GM12878 (cell line): ENCODE measurements around the gene MYH9. TPM values are rescaled to one million over a fixed set of nuclear protein-coding genes. Genes with fewer than 3 reads are reported as not detected.

Experiments
- ATAC-seq: fragments of 200-7000 bp; cut with Tn5 transposase; 3 replicates; pipeline ENCODE4 v1.9.1; 2020; ENCODE audit warnings: mild to moderate bottlenecking, moderate library complexity
- BruUV-seq: library from RNA; stranded (reverse); fragments of 400-500 nt; replicated peaks from 2 replicates; lab custom pipeline; 2021; lab: Mats Ljungman, UMichigan
- CTCF ChIA-PET: fragments of 300-600 bp; sonication (Branson Sonifier 250); formaldehyde crosslinking; extraction: SDS; loops from one replicate; lab custom pipeline; 2021; ENCODE audit warnings: inconsistent platforms; lab: Yijun Ruan, JAX
- POLR2A ChIA-PET: fragments of 350-600 bp; formaldehyde crosslinking; extraction: SDS; loops from one replicate; lab custom pipeline; 2021; ENCODE audit warnings: inconsistent platforms; lab: Charles Lee
- RAD21 ChIA-PET: fragments of 300-600 bp; sonication (Branson Sonifier 250); formaldehyde crosslinking; loops from one replicate; lab custom pipeline; 2023; ENCODE audit warnings: antibody characterized with exemption; ENCODE audit not compliant: unreplicated experiment; lab: Charles Lee
- SMC1A ChIA-PET: fragments of 300-600 bp; sonication (Branson Sonifier 250); formaldehyde crosslinking; loops from one replicate; lab custom pipeline; 2023; ENCODE audit not compliant: unreplicated experiment, uncharacterized antibody; lab: Charles Lee
- DNase-seq: peaks from one replicate; pipeline ENCODE4 v3.0.0-alpha.2; 2011; ENCODE audit warnings: low read depth, low spot score
- FAIRE-seq: peaks from 3 replicates; lab custom pipeline; 2011; peaks lifted over from hg19 to GRCh38; lab: Jason Lieb, UNC
- H2AFZ ChIP-seq: 2 replicates; pipeline ENCODE4 v1.6.0; 2011; ENCODE audit warnings: low read depth, low read length, control low read depth; ENCODE audit not compliant: control insufficient read depth
- H3K27ac ChIP-seq: 2 replicates; pipeline ENCODE4 v1.5.1; 2011; ENCODE audit warnings: control low read depth; ENCODE audit not compliant: control insufficient read depth, insufficient read depth
- H3K27me3 ChIP-seq, 2 experiments: replicated peaks in 1 of 2; 2 replicates each; pipeline versions ENCODE4 v1.6.0 to v1.6.1; 2011; ENCODE audit warnings: low read length in 1 of 2; ENCODE audit not compliant: control insufficient read depth in 2 of 2, insufficient read depth in 2 of 2
- H3K36me3 ChIP-seq, 2 experiments: 2 replicates each; pipeline ENCODE4 v1.5.1; 2011; ENCODE audit warnings: low read length in 1 of 2; ENCODE audit not compliant: control insufficient read depth in 2 of 2, insufficient read depth in 2 of 2
- H3K4me1 ChIP-seq: 2 replicates; pipeline ENCODE4 v1.6.1; 2011; ENCODE audit warnings: mild to moderate bottlenecking, low read length, moderate library complexity, mixed read lengths; ENCODE audit not compliant: control insufficient read depth, insufficient read depth
- H3K4me2 ChIP-seq: 2 replicates; pipeline ENCODE4 v1.6.0; 2011; ENCODE audit warnings: control low read depth; ENCODE audit not compliant: control insufficient read depth, insufficient read depth
- H3K4me3 ChIP-seq: fragments of 200-600 bp; sonication (generic); 2 replicates; pipeline ENCODE4 v1.5.1; 2016
- H3K79me2 ChIP-seq: 2 replicates; pipeline ENCODE4 v1.6.0; 2011; ENCODE audit warnings: low read length; ENCODE audit not compliant: control insufficient read depth, insufficient read depth
- H3K9ac ChIP-seq: 2 replicates; pipeline ENCODE4 v1.8.0; 2011; ENCODE audit warnings: low read length, control low read depth, mixed read lengths; ENCODE audit not compliant: control insufficient read depth, insufficient read depth
- H3K9me3 ChIP-seq: replicated peaks from 3 replicates; pipeline ENCODE4 v1.5.1; 2011; ENCODE audit warnings: mild to moderate bottlenecking, low read length; ENCODE audit not compliant: control insufficient read depth, insufficient read depth
- H4K20me1 ChIP-seq: 2 replicates; pipeline ENCODE4 v1.6.0; 2011; ENCODE audit not compliant: control insufficient read depth, insufficient read depth
- BHLHE40 ChIP-seq, 2 experiments: fragments of 450-650 bp in 1 of 2; IDR thresholded peaks; 2 replicates each; pipeline ENCODE4 v1.6.1; 2011 to 2017; ENCODE audit warnings: low read depth in 2 of 2, borderline replicate concordance in 1 of 2, improper control_type of control experiment in 1 of 2, low read length in 1 of 2, mild to moderate bottlenecking in 1 of 2
- CREB1 ChIP-seq: IDR thresholded peaks from 2 replicates; pipeline ENCODE4 v1.6.1; 2012; ENCODE audit warnings: low read depth, mild to moderate bottlenecking, inconsistent platforms
- JUNB ChIP-seq: IDR thresholded peaks from 2 replicates; pipeline ENCODE4 v1.6.1; 2016; ENCODE audit warnings: antibody characterized with exemption, mild to moderate bottlenecking
- MEF2A ChIP-seq: IDR thresholded peaks from 2 replicates; pipeline ENCODE4 v1.6.1; 2011; ENCODE audit warnings: low read depth, mild to moderate bottlenecking, low read length, moderate library complexity; ENCODE audit not compliant: insufficient read depth
- MTA2 ChIP-seq: fragments of 450-650 bp; IDR thresholded peaks from 2 replicates; pipeline ENCODE4 v1.6.1; 2016; ENCODE audit warnings: low read depth, mild to moderate bottlenecking, moderate library complexity
- WGBS: methylation state at CpG from one replicate; pipeline ENCODE4 v1.1.6; 2016; ENCODE audit warnings: low lambda C conversion rate; ENCODE audit not compliant: insufficient replicate concordance, insufficient coverage; ENCODE audit errors: missing lambda C conversion rate; 5-methylcytosine and 5-hydroxymethylcytosine counted together
- in situ Hi-C: fragments of 300-500 bp; cut with MboI; formaldehyde crosslinking; loops from 9 replicates; pipeline ENCODE4 v1.14.3; 2018; ENCODE audit warnings: mixed read lengths
- intact Hi-C: fragments of 100-400 bp; cut with micrococcal nuclease; formaldehyde crosslinking; loops from one replicate; pipeline ENCODE4 v1.14.2; 2022; ENCODE audit not compliant: unreplicated experiment
- polyA plus RNA-seq, 11 experiments: library from polyadenylated mRNA; depleted of rRNA in 4 of 11; unstranded in 6 of 11; stranded (reverse) in 5 of 11; fragments of >200 nt; fragmentation: Nextera tagmentation in 4 of 11; fragmentation: Illumina TruSeq in 1 of 11; extraction: Ambion mirVana in 4 of 11; extraction: Trizol in 1 of 11; gene quantifications; 1 replicate in 1 of 11; 2 replicates in 10 of 11; pipeline versions ENCODE4 v1.2.1 to v1.2.3, GENCODE V29; 2011 to 2016; ENCODE audit warnings: inconsistent platforms in 2 of 11, missing spikeins in 2 of 11, low read depth in 1 of 11
- total RNA-seq, 4 experiments: library from RNA; depleted of rRNA in 3 of 4; stranded (reverse); fragments of >200 nt in 3 of 4; fragmentation: Illumina TruSeq in 1 of 4; extraction: Trizol in 1 of 4; gene quantifications; 2 replicates each; pipeline versions ENCODE4 v1.2.1 to v1.2.3, GENCODE V29; 2013 to 2021

MYH9 gene
- total and polyA plus RNA-seq, 10 of the 15 experiments (the other 5 are each of a cell fraction or from before 2014, with no cell fraction given), result 5.1 to 525 (median 145) TPM

DNA sequence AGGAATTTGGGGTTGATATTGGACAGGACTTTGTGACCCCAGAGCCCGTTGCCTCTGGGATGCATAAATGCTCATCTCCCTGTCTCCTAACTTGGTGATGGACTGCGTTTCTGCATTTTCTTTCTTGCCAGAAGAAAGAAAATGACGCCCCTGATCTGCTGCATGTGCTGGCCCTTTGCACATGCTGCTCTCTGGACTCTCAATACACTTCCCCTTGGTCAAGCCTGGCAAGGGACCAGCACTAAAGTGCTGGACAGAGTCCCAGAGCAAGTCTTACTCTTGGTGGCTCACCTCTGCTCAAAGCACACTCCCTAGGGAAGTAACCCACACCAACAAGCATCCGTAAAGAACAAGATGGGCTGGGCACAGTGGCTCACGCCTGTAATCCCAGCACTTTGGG lies 40.7 kb downstream of the MYH9 start (continued):
- no peak for TF ChIP-seq MEF2A
- no peak for TF ChIP-seq JUNB

DNA sequence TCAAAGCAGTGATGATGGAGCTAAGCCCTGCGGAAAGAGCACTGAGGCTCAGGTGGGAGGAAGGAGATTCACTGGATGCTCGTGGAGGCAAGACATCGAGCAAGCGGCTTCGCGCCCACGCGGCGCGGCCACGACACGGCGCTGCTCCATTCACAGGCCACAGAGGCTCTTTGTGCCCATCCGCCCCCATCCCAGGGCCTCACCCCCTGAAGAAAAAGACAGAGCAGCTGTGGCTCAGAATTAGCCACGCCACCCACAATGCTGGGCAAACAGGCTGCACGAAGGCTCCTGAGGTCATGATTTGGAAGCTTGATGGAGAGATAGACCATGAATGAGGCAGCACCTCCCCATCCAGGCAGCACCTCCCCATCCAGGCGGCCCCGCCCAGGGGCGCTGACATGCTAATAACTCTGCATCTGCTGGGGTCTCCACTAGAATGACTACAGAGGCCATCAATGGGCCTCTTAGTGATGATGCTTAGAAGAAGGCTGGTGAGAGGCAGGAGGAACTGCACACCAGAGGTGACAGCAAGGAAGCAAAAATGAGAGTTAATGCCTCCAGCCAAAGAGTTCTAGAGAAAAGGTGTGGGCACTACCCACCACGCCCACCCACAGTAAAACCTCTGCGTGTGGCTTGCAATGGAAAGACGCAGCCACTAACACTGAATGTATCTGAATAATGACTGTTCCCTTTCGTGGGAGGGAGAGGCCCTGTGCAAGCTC lies 43.5 kb downstream of the MYH9 start:
- H2AFZ ChIP-seq, result no peak overlapping the region
- RAD21 ChIA-PET, result interaction anchor here (1.1 kb wide), 1 partner anchor 126 kb away, joined by 3 read pairs; no protein-coding TSS in a partner anchor
- WGBS, result 90% methylated on average over 23 of the region's 23 CpGs
- intact Hi-C loops (no loop called here), in situ Hi-C loops (no loop called here)
- peaks cover 6% of the 10 kb centered on the region; the same call in 1 of the 2 replicates for H4K20me1 ChIP-seq
- POLR2A ChIA-PET, result interaction anchor here (1.3 to 1.6 kb wide), 3 partner anchors 12 to 42 kb away, joined by 4 to 11 read pairs (median 5); no protein-coding TSS in a partner anchor
- no peaks in the 10 kb centered on the region for H3K27me3 ChIP-seq
- peak; percentile 2; the same call in 1 of the 2 replicates for TF ChIP-seq MTA2
- peak in 1 of 2 experiments; percentile 4; a peak in 1 of 4 replicates for TF ChIP-seq BHLHE40 (IDR thresholded peaks at IDR 0.05; ENCODE audit: borderline replicate concordance in 1 of 2, low read depth in 2 of 2, low read length in 1 of 2)
- no peak for TF ChIP-seq CREB1
- CTCF ChIA-PET, result interaction anchor here (0.6 to 1.9 kb wide), 4 partner anchors 16 to 635 kb away, joined by 3 to 8 read pairs (median 4); no protein-coding TSS in a partner anchor
- no peaks in the 10 kb centered on the region for H3K9me3 ChIP-seq
- no peak overlapping the region for H3K4me3 ChIP-seq
- DNase-seq (no peak), ATAC-seq (no peak), FAIRE-seq (no peak)
- no peak overlapping the region for H3K9ac ChIP-seq
- H3K4me1 ChIP-seq, result peaks cover 5% of the 10 kb centered on the region; the same call in 1 of the 2 replicates
- H3K4me2 ChIP-seq, result no peak overlapping the region
- H3K79me2 ChIP-seq, result peaks cover 46% of the 10 kb centered on the region
- peaks cover 46 to 56% of the 10 kb centered on the region in 2 experiments for H3K36me3 ChIP-seq
- no TSS peak for BruUV-seq
- SMC1A ChIA-PET, result interaction anchor here (1.0 to 2.4 kb wide), 6 partner anchors 11 to 126 kb away, joined by 3 to 9 read pairs (median 4); no protein-coding TSS in a partner anchor
- H3K27ac ChIP-seq, result no peak overlapping the region
